ENCODE results near the gene LILRB4. TPM values are rescaled to one million over a fixed set of nuclear protein-coding genes. Genes with fewer than 3 reads are reported as not detected.

Gene LILRB4
- total and polyA plus RNA-seq, 9 of the 15 experiments (the other 6 are each of a cell fraction or from before 2014, with no cell fraction given), result not detected

- no peak for TF ChIP-seq HDAC6 (IDR thresholded peaks at IDR 0.05; ENCODE audit: low read depth, low read length)
- TF ChIP-seq TFAM (CRISPR knock-in tag; conservative IDR thresholded peaks at IDR 0.05), result no peak
- TF ChIP-seq ATF7 (IDR thresholded peaks at IDR 0.05), result peak; percentile 22; the same call in 1 of the 2 replicates
- TF ChIP-seq MTF1 (CRISPR knock-in tag; IDR thresholded peaks at IDR 0.05; ENCODE audit: borderline replicate concordance), result no peak
- TF ChIP-seq ARID3B (CRISPR knock-in tag; IDR thresholded peaks at IDR 0.05; ENCODE audit: borderline replicate concordance), result no peak
- TF ChIP-seq POLR2H (tag; IDR thresholded peaks at IDR 0.05; ENCODE audit: low read depth), result no peak
- no peak for TF ChIP-seq ZNF316 (IDR thresholded peaks at IDR 0.05)
- no peak for TF ChIP-seq MBD2 (IDR thresholded peaks at IDR 0.05; ENCODE audit: borderline replicate concordance, low read depth)
- peak; percentile 52 for TF ChIP-seq SUPT5H (IDR thresholded peaks at IDR 0.05)
- TF ChIP-seq ELF1 (tag; IDR thresholded peaks at IDR 0.05), result no peak
- no peak for TF ChIP-seq SMARCE1 (IDR thresholded peaks at IDR 0.05)
- no peak for TF ChIP-seq GMEB1 (CRISPR knock-in tag; IDR thresholded peaks at IDR 0.05)
- TF ChIP-seq SREBF1 (IDR thresholded peaks at IDR 0.05; ENCODE audit: borderline replicate concordance, low read depth, low read length), result no peak
- TF ChIP-seq HDAC8 (tag; IDR thresholded peaks at IDR 0.05), result no peak
- 0 out of 2 replicates have a peak, but pooled peaks have one; percentile 31 for TF ChIP-seq ZBTB9 (CRISPR knock-in tag; IDR thresholded peaks at IDR 0.05)
- no peak for TF ChIP-seq ZNF764 (CRISPR knock-in tag; IDR thresholded peaks at IDR 0.05; ENCODE audit: low read depth)
- TF ChIP-seq SAFB (IDR thresholded peaks at IDR 0.05; ENCODE audit: borderline replicate concordance, low read depth, low read length), result no peak
- TF ChIP-seq STAT5B (CRISPR knock-in tag; IDR thresholded peaks at IDR 0.05), result no peak
- TF ChIP-seq SMAD2 (IDR thresholded peaks at IDR 0.05; ENCODE audit: low read depth, low read length), result no peak
- TF ChIP-seq MLX (CRISPR knock-in tag; conservative IDR thresholded peaks at IDR 0.05), result no peak
- TF ChIP-seq MEF2A (IDR thresholded peaks at IDR 0.05; ENCODE audit: control insufficient read depth, low read depth, low read length), result no peak
- no peak for TF ChIP-seq MAFG (tag; conservative IDR thresholded peaks at IDR 0.05)
- peak; percentile 68 for TF ChIP-seq RBFOX2 (IDR thresholded peaks at IDR 0.05; ENCODE audit: low read depth, low read length)
- TF ChIP-seq EP300 (IDR thresholded peaks at IDR 0.05; ENCODE audit: low read length), result peak; percentile 59; the same call in 1 of the 2 replicates
- no peak for TF ChIP-seq PURB (CRISPR knock-in tag; IDR thresholded peaks at IDR 0.05; ENCODE audit: low read depth)
Measured at GRCh38 chr19:54696117-54696548, 33.3 kb downstream of the LILRB4 start (continued).

Data from K562 (cell line).